GM19099 (cell line): Measurements from ENCODE around the gene CPNE6.

Experiments
- POLR2A ChIP-seq: IDR thresholded peaks from 3 replicates; pipeline ENCODE4 v1.6.1; 2011; ENCODE audit warnings: low read depth; ENCODE audit not compliant: insufficient read length; ENCODE audit errors: extremely low read depth

The CPNE6 gene

GRCh38 chr14:24055971-24056799 is 15.2 kb upstream of the CPNE6 start:
- no peak for TF ChIP-seq POLR2A

- no peak for TF ChIP-seq POLR2A
These were observed 14.6 kb upstream of the CPNE6 start for GRCh38 chr14:24056800-24057184.

DNA sequence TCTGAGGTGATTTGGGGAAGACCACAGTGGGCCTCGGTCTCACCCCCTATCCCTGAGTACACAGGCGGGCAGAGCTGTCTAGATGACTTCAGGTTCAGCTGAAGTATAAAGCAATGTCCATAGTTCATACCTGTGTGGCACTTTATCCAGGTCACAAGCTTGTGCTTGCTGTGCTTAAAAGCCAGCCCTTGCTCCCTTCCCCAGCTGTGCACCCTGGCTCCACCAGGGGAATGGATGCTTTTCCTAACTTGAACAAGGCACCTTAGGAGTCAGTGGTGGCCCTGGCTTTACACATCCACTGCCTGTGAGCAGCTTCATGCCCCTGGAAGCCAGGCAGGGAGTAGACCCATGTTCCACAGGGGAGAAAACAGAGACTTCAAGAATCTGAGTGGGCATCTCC is 14.1 kb upstream of the CPNE6 start:
- no peak for TF ChIP-seq POLR2A

DNA sequence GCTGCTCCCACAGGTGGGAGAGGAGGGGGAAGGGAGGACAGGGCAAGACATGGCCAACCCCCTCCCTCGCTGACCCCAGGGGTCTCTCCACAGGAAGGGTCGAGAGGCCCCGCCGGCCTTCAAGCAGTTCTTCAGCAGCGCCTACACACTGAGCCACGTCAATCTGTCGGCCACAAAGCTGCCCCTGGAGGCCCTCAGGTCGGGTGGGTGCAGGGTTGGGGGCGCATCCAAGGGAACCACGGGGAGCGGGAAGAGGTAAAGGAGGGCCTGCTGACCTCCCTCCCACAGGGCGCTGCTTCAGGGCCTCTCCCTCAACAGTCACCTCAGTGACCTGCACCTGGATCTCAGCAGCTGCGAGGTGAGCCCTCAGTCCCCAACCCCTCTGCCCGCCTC is 13.5 kb upstream of the CPNE6 start:
- no peak for TF ChIP-seq POLR2A

GRCh38 chr14:24058260-24058950 is 13.0 kb upstream of the CPNE6 start:
- TF ChIP-seq POLR2A = no peak

DNA sequence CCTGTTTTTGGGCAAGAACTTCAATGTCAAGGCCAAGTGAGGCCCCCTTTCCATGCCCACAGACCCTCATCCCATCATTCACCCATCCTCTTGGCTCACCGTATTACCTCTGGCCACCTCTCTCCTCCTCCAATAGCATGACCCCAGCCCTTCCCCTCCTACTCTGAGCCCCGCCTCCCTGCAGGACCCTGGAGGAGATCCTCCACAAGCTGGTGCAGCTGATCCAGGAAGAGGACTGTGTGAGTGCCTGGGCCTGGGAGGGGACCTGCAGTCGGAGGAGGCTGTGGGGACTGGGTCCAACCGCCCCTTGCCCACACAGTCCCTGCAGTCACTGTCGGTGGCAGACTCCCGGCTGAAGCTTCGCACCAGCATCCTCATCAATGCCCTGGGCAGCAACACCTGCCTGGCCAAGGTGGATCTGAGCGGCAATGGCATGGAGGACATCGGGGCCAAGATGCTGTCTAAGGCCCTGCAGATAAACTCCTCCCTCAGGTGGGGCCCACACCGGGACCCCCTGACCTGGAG is 12.3 kb upstream of the CPNE6 start:
- TF ChIP-seq POLR2A = no peak

DNA sequence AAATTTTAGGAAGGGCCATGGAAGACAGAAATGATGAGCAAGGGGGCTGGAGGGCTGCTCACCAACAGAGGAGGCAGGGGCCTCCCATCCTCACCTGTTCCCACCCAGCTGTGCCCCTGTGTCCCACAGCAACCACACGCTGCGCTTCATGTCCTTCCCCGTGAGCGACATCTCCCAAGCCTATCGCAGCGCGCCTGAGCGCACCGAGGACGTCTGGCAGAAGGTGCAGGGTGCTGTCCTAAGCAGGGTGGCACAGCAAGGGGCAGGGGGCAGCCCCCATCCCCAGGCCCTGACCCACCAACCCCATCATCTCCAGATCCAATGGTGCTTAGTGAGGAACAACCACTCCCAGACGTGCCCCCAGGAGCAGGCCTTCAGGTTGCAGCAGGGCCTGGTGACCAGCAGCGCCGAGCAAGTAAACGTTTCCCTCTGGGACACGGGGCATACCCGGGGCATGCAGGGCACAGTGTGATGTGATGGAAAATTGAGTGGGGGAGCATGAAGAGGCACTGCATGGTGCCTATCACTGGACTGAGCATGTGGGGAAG is 11.4 kb upstream of the CPNE6 start:
- no peak for TF ChIP-seq POLR2A

DNA sequence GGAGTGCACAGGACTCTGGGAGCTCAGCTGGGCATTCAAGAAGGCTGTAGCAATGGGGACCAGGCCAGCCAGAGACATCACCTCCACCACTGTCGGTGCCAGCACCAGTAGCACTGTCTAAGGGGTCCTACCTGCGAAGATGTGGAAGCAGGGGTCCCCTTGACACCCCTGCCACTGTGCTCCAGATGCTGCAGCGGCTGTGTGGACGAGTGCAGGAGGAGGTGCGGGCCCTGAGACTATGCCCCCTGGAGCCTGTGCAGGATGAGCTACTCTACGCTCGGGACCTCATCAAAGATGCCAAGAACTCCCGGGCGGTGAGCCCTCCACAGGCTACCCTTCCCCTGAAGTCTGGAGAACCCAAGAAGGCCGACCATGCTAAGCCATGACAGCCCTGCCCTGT is 10.9 kb upstream of the CPNE6 start:
- TF ChIP-seq POLR2A = no peak

DNA sequence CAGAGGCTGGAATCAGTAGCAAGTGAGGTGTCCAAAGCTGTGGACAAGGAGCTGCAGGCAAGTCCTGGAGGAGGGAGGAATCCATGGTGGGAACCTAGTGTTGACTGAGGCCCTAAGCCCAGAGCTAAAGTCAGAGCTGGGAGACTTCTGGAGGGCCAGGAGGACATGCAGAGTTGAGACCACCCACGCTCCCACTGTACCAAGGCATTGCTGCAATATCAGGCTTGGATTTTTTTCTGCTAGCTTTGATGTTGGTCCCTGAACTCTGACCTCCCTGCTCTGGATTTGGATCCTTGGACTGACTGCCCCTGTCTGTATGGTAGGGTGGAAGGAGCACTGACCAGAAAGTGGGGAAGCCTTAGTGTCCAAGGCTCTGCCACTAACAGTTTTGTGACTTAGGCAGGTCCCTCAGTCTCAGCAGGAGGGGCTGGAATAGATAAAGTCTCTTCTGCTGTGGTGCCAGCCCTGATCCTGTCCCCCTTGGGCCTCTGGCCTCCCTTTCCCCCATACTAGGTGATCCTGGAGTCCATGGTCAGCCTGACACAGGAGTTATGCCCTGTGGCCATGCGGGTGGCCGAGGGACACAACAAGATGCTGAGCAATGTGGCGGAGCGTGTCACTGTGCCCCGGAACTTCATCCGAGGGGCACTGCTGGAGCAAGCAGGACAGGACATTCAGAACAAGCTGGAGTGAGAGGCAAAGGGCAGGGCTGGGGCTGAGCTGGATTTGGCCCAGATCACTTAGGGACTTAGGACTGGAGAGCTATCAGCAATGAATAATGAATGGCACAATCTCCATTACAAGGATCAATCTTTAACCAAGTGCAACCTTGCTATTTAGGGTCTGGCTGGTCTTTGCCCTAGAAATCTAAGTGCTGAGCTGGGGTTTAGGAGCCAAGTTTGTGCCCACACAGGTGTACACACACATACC is 10.1 kb upstream of the CPNE6 start:
- no peak for TF ChIP-seq POLR2A

DNA sequence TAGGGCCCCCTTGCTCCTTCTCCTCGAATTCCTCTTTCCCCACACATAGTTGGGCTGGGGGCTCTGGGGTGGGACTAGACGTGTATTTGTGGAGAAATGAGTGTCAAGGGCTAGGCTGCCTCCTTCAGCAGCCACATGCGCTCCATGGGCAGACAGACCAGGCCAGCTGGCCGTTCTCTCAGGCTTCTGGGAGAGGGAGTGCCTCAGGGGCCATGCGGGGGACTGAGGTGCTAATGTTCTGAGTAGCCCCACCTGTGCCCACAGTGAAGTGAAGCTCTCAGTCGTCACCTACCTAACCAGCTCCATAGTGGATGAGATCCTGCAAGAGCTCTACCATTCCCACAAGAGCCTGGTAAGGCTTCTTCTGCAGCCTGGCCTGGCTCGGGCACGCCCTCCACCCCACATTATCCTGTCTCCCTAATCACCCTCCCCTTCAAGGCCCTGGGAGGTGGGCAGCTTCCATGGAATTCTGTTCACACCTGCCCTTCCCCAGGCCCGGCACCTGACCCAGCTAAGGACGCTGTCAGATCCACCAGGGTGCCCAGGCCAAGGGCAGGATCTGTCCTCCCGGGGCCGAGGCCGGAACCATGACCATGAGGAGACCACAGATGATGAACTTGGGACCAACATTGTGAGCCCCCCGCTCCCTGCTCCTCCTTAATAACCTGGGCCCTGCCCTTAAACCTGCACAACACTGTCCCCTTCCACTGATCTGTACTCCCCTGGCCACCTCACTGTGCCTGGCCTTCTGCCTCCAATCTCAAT is 9.0 kb upstream of the CPNE6 start:
- no peak for TF ChIP-seq POLR2A

- no peak for TF ChIP-seq POLR2A
These were observed 8.0 kb upstream of the CPNE6 start for GRCh38 chr14:24063263-24063836.

- no peak for TF ChIP-seq POLR2A
These were observed 7.1 kb upstream of the CPNE6 start for GRCh38 chr14:24064091-24064795.

- no peak for TF ChIP-seq POLR2A
These were observed 6.5 kb upstream of the CPNE6 start for GRCh38 chr14:24064856-24065255.

- no peak for TF ChIP-seq POLR2A
These were observed 6.0 kb upstream of the CPNE6 start for GRCh38 chr14:24065408-24065807.
